ENCODE results near the gene SRF.

SRF gene

DNA sequence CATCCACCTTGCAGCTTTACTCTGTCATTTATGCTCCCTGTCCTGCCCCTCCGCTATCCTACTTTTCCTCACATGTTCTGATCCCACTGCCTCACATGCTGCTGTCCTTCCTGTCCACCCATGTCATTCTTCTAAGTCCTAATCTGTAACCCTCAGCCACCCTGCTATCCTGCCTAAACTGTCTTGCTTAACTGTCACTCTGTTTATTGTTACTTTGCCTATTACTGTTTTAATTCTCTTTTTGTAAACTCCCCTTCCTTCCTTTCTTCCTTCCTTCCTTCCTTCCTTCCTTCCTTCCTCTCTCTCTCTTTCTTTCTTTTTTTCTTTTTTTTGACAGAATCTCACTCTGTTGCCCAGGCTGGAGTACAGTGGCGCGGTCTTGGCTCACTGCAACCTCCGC lies 12.4 kb downstream of the SRF start:
- peak overlapping the region in 1 of 2 donors; percentile 89 for H3K4me3 ChIP-seq (ENCODE audit: low read length in 2 of 2)

DNA sequence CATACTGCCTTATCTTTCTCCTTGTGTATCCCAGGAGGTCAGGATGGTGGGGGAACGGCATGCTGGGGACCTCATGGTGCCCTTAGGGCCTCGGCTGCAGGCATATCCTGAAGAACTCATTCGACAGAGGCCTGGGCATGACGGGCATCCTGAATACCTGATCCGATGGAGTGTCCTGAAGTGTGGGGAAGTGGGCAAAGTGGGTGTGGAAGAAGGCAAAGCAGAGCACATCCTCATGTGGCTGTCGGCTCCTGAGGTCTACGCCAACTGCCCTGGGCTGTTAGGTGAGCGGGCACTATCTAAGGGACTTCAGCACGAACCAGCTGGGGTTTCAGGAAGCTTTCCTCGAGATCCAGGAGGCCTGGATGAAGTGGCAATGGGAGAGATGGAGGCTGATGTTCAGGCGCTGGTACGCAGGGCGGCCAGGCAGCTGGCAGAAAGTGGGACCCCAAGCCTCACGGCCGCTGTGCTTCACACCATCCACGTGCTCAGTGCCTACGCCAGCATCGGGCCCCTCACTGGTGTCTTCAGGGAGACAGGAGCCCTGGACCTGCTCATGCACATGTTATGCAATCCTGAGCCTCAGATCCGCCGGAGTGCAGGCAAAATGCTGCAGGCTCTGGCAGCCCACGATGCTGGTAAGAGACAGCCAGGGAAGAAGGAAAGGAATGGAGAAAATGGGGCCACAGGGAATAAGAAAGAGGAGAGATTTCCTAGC lies 13.4 kb downstream of the SRF start:
- no peak overlapping the region for H3K27ac ChIP-seq (ENCODE audit: low read length)
- no peaks in the 10 kb centered on the region for H3K27me3 ChIP-seq (ENCODE audit: control insufficient read depth in 1 of 2, insufficient read depth in 2 of 2, low read length in 2 of 2)
- no peak overlapping the region for H3K4me3 ChIP-seq (ENCODE audit: low read length in 2 of 2)
- peaks cover 19 to 44% of the 10 kb centered on the region in 2 donors for H3K36me3 ChIP-seq (ENCODE audit: control insufficient read depth in 2 of 2, insufficient read depth in 2 of 2, low read length in 2 of 2)
- H3K9me3 ChIP-seq (ENCODE audit: control insufficient read depth in 2 of 2, low read length in 2 of 2), result no peaks in the 10 kb centered on the region
- no peak overlapping the region for H3K9ac ChIP-seq (ENCODE audit: low read length in 2 of 2)
- H3K4me1 ChIP-seq (ENCODE audit: control insufficient read depth, insufficient read depth, low read length), result peaks cover 25% of the 10 kb centered on the region

More for the DNA sequence above, 12.4 kb downstream of the SRF start:
- H3K9me3 ChIP-seq (ENCODE audit: control insufficient read depth in 2 of 2, low read length in 2 of 2), result no peaks in the 10 kb centered on the region
- H3K27me3 ChIP-seq (ENCODE audit: control insufficient read depth in 1 of 2, insufficient read depth in 2 of 2, low read length in 2 of 2), result no peaks in the 10 kb centered on the region
- peaks cover 29 to 50% of the 10 kb centered on the region in 2 donors for H3K36me3 ChIP-seq (ENCODE audit: control insufficient read depth in 2 of 2, insufficient read depth in 2 of 2, low read length in 2 of 2)
- H3K27ac ChIP-seq (ENCODE audit: low read length), result no peak overlapping the region
- peaks cover 25% of the 10 kb centered on the region for H3K4me1 ChIP-seq (ENCODE audit: control insufficient read depth, insufficient read depth, low read length)
- peak overlapping the region; percentile 60 to 79 for H3K9ac ChIP-seq (ENCODE audit: low read length in 2 of 2)

DNA sequence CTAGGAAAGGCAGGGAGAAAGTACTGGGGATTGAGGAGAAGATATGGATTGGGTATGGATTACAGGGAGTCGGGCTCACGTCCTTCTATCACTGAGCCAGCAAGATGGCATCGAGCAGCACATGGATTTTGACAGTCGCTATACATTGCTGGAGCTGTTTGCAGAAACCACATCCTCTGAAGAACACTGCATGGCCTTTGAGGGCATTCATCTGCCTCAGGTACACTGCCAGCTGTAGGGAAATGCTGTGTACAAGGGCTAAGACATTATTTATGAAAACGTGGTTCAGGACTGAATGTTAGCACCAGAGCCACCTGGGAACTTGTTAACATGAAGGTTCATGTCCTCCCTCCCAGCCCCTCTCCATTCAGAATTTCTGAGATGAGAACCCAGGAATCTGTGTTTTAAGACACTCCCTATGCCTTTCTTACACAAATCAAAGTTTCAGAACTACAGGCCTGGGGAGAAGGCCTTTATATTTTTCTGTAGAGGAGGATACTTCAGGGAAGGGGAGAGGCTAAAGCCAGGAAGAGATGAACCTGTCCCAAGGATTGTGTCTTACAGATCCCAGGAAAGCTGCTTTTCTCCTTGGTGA lies 14.4 kb downstream of the SRF start:
- Histone ChIP-seq H3K4me3 (ENCODE audit: low read length in 2 of 2) (no peak overlapping the region), H3K9ac (ENCODE audit: low read length in 2 of 2) (no peak overlapping the region), H3K27me3 (ENCODE audit: control insufficient read depth in 1 of 2, insufficient read depth in 2 of 2, low read length in 2 of 2) (no peaks in the 10 kb centered on the region), H3K36me3 (ENCODE audit: control insufficient read depth in 2 of 2, insufficient read depth in 2 of 2, low read length in 2 of 2) (peaks cover 18 to 43% of the 10 kb centered on the region in 2 donors), H3K4me1 (ENCODE audit: control insufficient read depth, insufficient read depth, low read length) (peaks cover 25% of the 10 kb centered on the region), H3K9me3 (ENCODE audit: control insufficient read depth in 2 of 2, low read length in 2 of 2) (no peaks in the 10 kb centered on the region), H3K27ac (ENCODE audit: low read length) (no peak overlapping the region)

DNA sequence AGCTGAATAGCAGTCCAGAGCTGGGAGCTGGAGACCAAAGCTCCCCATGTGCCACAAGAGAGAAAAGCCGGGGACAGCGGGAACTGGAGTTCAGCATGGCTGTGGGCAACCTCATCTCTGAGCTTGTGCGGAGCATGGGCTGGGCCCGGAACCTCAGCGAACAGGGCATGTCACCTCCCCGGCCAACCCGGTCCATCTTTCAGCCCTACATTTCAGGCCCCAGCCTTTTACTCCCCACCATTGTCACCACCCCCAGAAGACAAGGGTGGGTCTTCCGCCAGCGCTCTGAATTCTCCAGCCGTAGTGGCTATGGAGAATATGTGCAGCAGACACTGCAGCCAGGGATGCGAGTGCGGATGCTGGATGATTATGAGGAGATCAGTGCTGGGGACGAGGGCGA lies 14.9 kb downstream of the SRF start:
- Histone ChIP-seq H3K4me3 (ENCODE audit: low read length in 2 of 2) (no peak overlapping the region), H3K4me1 (ENCODE audit: control insufficient read depth, insufficient read depth, low read length) (peaks cover 23% of the 10 kb centered on the region), H3K36me3 (ENCODE audit: control insufficient read depth in 2 of 2, insufficient read depth in 2 of 2, low read length in 2 of 2) (peaks cover 18 to 39% of the 10 kb centered on the region in 2 donors), H3K27me3 (ENCODE audit: control insufficient read depth in 1 of 2, insufficient read depth in 2 of 2, low read length in 2 of 2) (no peaks in the 10 kb centered on the region), H3K9me3 (ENCODE audit: control insufficient read depth in 2 of 2, low read length in 2 of 2) (no peaks in the 10 kb centered on the region), H3K27ac (ENCODE audit: low read length) (no peak overlapping the region), H3K9ac (ENCODE audit: low read length in 2 of 2) (no peak overlapping the region)

DNA sequence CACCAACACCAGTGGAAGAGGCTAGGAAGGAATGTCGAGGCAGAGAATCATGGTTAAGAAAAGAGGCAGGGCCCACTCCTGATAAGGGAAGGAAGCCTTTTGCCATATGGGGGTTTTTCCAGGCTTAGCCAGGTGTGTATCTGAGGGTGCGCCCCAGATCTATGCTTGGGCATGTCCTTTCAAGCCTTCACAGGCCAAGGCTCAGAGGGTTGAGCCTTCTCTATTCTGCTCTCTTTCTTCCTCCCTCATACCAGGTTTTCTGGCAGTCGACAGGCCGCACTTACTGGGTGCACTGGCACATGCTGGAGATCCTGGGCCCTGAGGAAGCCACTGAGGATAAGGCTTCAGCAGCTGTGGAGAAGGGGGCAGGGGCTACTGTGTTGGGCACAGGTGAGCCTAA lies 15.6 kb downstream of the SRF start:
- Histone ChIP-seq H3K36me3 (ENCODE audit: control insufficient read depth in 2 of 2, insufficient read depth in 2 of 2, low read length in 2 of 2) (peaks cover 18 to 38% of the 10 kb centered on the region in 2 donors), H3K27ac (ENCODE audit: low read length) (no peak overlapping the region), H3K4me1 (ENCODE audit: control insufficient read depth, insufficient read depth, low read length) (peaks cover 18% of the 10 kb centered on the region), H3K27me3 (ENCODE audit: control insufficient read depth in 1 of 2, insufficient read depth in 2 of 2, low read length in 2 of 2) (no peaks in the 10 kb centered on the region), H3K4me3 (ENCODE audit: low read length in 2 of 2) (no peak overlapping the region), H3K9ac (ENCODE audit: low read length in 2 of 2) (no peak overlapping the region), H3K9me3 (ENCODE audit: control insufficient read depth in 2 of 2, low read length in 2 of 2) (no peaks in the 10 kb centered on the region)

DNA sequence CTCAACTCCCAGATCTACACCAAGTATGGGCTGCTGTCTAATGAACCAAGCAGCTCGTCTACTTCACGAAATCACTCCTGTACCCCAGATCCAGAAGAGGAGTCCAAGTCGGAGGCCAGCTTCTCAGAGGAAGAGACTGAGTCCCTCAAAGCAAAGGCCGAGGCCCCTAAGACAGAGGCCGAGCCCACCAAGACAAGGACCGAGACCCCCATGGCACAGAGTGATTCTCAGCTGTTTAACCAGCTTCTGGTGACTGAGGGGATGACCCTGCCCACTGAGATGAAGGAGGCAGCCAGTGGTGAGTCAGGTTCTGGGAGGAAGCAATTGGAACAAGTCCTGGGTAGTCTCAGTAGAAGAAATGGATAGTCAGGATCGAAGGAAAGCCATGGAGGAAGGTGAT lies 16.8 kb downstream of the SRF start:
- peaks cover 11% of the 10 kb centered on the region for H3K4me1 ChIP-seq (ENCODE audit: control insufficient read depth, insufficient read depth, low read length)
- H3K4me3 ChIP-seq (ENCODE audit: low read length in 2 of 2), result no peak overlapping the region
- peaks cover 20 to 40% of the 10 kb centered on the region in 2 donors for H3K36me3 ChIP-seq (ENCODE audit: control insufficient read depth in 2 of 2, insufficient read depth in 2 of 2, low read length in 2 of 2)

DNA sequence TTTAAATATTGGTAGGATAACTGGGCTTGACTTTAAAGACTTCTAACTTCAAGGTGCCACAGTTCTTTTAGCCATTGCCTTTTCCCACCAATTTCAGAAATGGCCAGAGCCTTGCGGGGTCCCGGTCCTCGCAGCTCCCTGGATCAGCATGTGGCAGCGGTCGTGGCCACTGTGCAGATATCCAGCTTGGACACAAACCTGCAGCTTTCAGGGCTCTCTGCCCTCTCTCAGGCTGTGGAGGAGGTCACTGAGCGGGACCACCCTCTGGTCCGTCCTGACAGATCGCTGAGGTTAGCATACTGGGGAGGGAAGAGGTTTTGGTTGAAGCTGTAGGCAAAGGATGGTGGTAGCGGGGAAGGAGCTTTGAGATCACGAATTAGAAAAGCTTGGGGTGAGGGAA lies 17.4 kb downstream of the SRF start:
- H3K27me3 ChIP-seq (ENCODE audit: control insufficient read depth in 1 of 2, insufficient read depth in 2 of 2, low read length in 2 of 2), result no peaks in the 10 kb centered on the region
- no peak overlapping the region for H3K4me3 ChIP-seq (ENCODE audit: low read length in 2 of 2)
- H3K9me3 ChIP-seq (ENCODE audit: control insufficient read depth in 2 of 2, low read length in 2 of 2), result no peaks in the 10 kb centered on the region
- H3K27ac ChIP-seq (ENCODE audit: low read length), result no peak overlapping the region
- peaks cover 25 to 40% of the 10 kb centered on the region in 2 donors for H3K36me3 ChIP-seq (ENCODE audit: control insufficient read depth in 2 of 2, insufficient read depth in 2 of 2, low read length in 2 of 2)
- H3K9ac ChIP-seq (ENCODE audit: low read length in 2 of 2), result no peak overlapping the region
- peaks cover 5% of the 10 kb centered on the region for H3K4me1 ChIP-seq (ENCODE audit: control insufficient read depth, insufficient read depth, low read length)

More for the DNA sequence above, 16.8 kb downstream of the SRF start:
- no peak overlapping the region for H3K27ac ChIP-seq (ENCODE audit: low read length)
- no peaks in the 10 kb centered on the region for H3K27me3 ChIP-seq (ENCODE audit: control insufficient read depth in 1 of 2, insufficient read depth in 2 of 2, low read length in 2 of 2)
- H3K9me3 ChIP-seq (ENCODE audit: control insufficient read depth in 2 of 2, low read length in 2 of 2), result no peaks in the 10 kb centered on the region
- H3K9ac ChIP-seq (ENCODE audit: low read length in 2 of 2), result no peak overlapping the region

DNA sequence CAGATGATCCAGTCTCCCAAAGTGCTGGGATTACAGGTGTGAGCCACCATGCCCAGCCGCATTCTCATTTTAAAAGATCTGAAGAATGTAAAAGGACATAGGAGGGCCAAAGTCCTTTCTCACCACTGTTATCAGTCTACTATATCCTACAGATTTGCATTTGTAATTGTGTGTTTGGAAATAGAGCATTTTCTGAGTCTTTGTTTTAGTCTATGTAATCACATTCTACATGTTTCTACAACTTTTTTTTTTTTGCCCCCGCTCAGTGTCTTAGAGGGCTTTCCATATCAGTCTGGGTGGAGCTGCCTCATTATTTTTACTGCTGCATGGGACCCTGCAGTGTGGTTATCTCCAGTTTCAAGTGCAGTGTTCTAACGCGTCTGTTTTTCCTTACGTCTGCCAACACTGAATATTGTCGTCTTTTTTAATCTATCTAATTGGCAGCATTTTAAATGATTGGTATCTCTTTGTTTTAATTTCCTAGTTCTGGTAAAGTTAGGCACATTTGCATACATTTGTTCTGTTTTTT lies 18.8 kb downstream of the SRF start:
- no peak overlapping the region for H3K27ac ChIP-seq (ENCODE audit: low read length)
- H3K9me3 ChIP-seq (ENCODE audit: control insufficient read depth in 2 of 2, low read length in 2 of 2), result no peaks in the 10 kb centered on the region
- H3K27me3 ChIP-seq (ENCODE audit: control insufficient read depth in 1 of 2, insufficient read depth in 2 of 2, low read length in 2 of 2), result no peaks in the 10 kb centered on the region
- H3K36me3 ChIP-seq (ENCODE audit: control insufficient read depth in 2 of 2, insufficient read depth in 2 of 2, low read length in 2 of 2), result peaks cover 27 to 41% of the 10 kb centered on the region in 2 donors
- H3K9ac ChIP-seq (ENCODE audit: low read length in 2 of 2), result no peak overlapping the region
- no peaks in the 10 kb centered on the region for H3K4me1 ChIP-seq (ENCODE audit: control insufficient read depth, insufficient read depth, low read length)
- H3K4me3 ChIP-seq (ENCODE audit: low read length in 2 of 2), result no peak overlapping the region

DNA sequence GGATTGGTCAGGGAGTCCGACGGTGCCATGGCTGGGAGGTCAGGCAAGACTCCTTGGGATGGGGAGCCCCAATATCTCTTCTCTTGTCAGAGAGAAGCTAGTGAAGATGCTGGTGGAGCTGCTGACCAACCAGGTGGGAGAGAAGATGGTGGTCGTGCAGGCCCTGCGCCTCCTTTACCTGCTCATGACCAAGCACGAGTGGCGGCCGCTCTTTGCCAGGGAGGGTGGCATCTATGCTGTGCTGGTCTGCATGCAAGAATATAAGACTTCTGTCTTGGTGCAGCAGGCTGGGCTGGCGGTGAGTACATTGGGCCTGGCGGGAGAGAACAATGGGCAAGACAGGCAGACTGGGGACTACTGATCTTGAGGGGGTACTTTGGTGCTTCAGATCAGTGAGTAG lies 21.8 kb downstream of the SRF start:
- H3K4me1 ChIP-seq (ENCODE audit: control insufficient read depth, insufficient read depth, low read length), result no peaks in the 10 kb centered on the region
- H3K27ac ChIP-seq (ENCODE audit: low read length), result no peak overlapping the region
- no peak overlapping the region for H3K9ac ChIP-seq (ENCODE audit: low read length in 2 of 2)
- no peak overlapping the region for H3K4me3 ChIP-seq (ENCODE audit: low read length in 2 of 2)
- no peaks in the 10 kb centered on the region for H3K27me3 ChIP-seq (ENCODE audit: control insufficient read depth in 1 of 2, insufficient read depth in 2 of 2, low read length in 2 of 2)
- no peaks in the 10 kb centered on the region for H3K9me3 ChIP-seq (ENCODE audit: control insufficient read depth in 2 of 2, low read length in 2 of 2)
- peaks cover 19 to 37% of the 10 kb centered on the region in 2 donors for H3K36me3 ChIP-seq (ENCODE audit: control insufficient read depth in 2 of 2, insufficient read depth in 2 of 2, low read length in 2 of 2)

DNA sequence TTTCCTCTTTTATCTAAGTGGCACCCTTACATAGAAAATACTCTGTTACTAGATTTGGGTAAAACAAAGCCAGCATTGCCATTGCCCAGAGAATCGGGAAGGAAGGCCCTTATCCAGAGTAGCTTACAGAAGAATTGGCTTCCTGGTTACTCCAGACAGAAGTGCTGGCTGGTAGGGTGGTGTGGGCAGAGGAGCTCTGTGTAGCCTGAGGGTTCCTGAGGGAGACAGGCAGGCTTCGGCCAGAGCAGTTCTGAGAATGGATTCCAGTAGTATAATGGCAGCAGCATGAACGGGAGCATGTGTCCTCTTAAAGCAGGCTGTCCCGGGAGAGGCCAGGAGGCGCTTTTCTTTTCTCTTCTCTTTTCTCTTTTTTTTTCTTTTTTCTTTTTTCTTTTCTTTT lies 22.9 kb downstream of the SRF start:
- H3K27me3 ChIP-seq (ENCODE audit: control insufficient read depth in 1 of 2, insufficient read depth in 2 of 2, low read length in 2 of 2), result no peaks in the 10 kb centered on the region
- H3K4me3 ChIP-seq (ENCODE audit: low read length in 2 of 2), result no peak overlapping the region
- H3K36me3 ChIP-seq (ENCODE audit: control insufficient read depth in 2 of 2, insufficient read depth in 2 of 2, low read length in 2 of 2), result peaks cover 22 to 28% of the 10 kb centered on the region in 2 donors
- H3K9ac ChIP-seq (ENCODE audit: low read length in 2 of 2), result no peak overlapping the region
- H3K27ac ChIP-seq (ENCODE audit: low read length), result no peak overlapping the region
- H3K9me3 ChIP-seq (ENCODE audit: control insufficient read depth in 2 of 2, low read length in 2 of 2), result no peaks in the 10 kb centered on the region
- H3K4me1 ChIP-seq (ENCODE audit: control insufficient read depth, insufficient read depth, low read length), result no peaks in the 10 kb centered on the region

DNA sequence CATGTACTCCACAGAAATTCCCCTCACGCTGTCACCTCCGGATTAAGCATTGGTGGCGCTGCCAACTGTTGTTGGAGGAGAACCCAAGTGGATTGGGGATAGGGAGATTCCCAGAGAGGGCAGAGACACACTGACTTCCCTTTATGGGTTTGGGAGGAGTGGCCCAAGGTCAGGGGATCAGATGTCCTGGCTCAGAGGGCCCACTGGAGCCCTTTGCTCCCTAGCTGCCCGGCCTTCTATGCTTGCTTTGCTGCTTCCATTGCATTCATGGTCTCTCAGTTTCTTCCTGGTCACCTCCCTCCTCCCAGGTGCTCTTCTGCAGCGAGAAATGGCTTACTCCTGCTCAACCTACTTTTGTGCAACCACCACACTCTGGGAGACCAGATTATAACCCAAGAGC lies 25.3 kb downstream of the SRF start:
- peaks cover 35 to 45% of the 10 kb centered on the region in 2 donors for H3K36me3 ChIP-seq (ENCODE audit: control insufficient read depth in 2 of 2, insufficient read depth in 2 of 2, low read length in 2 of 2)
- no peaks in the 10 kb centered on the region for H3K27me3 ChIP-seq (ENCODE audit: control insufficient read depth in 1 of 2, insufficient read depth in 2 of 2, low read length in 2 of 2)
- no peaks in the 10 kb centered on the region for H3K4me1 ChIP-seq (ENCODE audit: control insufficient read depth, insufficient read depth, low read length)
- no peak overlapping the region for H3K4me3 ChIP-seq (ENCODE audit: low read length in 2 of 2)
- H3K9ac ChIP-seq (ENCODE audit: low read length in 2 of 2), result no peak overlapping the region
- no peak overlapping the region for H3K27ac ChIP-seq (ENCODE audit: low read length)
- no peaks in the 10 kb centered on the region for H3K9me3 ChIP-seq (ENCODE audit: control insufficient read depth in 2 of 2, low read length in 2 of 2)
